NCI-H1436 treated with DMSO at 0.1 percent for 48 hours (cell line): ENCODE results near the gene SMARCB1.

ENCODE experiments used
- DNase-seq: peaks from one replicate; lab custom pipeline; 2025; lab: John Stamatoyannopoulos, UW

Gene SMARCB1

GRCh38 chr22:23780146-23780748 lies 6.5 kb upstream of the SMARCB1 start:
- no peak for DNase-seq

GRCh38 chr22:23781065-23781464 lies 5.7 kb upstream of the SMARCB1 start:
- no peak for DNase-seq

- no peak for DNase-seq
These were observed 5.1 kb upstream of the SMARCB1 start for GRCh38 chr22:23781511-23782183.

GRCh38 chr22:23782252-23782651 lies 4.5 kb upstream of the SMARCB1 start:
- DNase-seq, result no peak

- no peak for DNase-seq
These were observed 4.1 kb upstream of the SMARCB1 start for GRCh38 chr22:23782703-23783102.

- no peak for DNase-seq
These were observed 3.3 kb upstream of the SMARCB1 start for GRCh38 chr22:23783265-23784150.

- DNase-seq, result no peak
These were observed 2.5 kb upstream of the SMARCB1 start for GRCh38 chr22:23784215-23784732.

GRCh38 chr22:23786261-23786710 lies 480 bp upstream of the SMARCB1 start:
- DNase-seq, result no peak

- DNase-seq, result no peak
These were observed 782 bp downstream of the SMARCB1 start for GRCh38 chr22:23787600-23787896.

GRCh38 chr22:23787910-23788309 lies 1.1 kb downstream of the SMARCB1 start:
- no peak for DNase-seq

- DNase-seq, result peak; percentile 23
These were observed 2.4 kb downstream of the SMARCB1 start for GRCh38 chr22:23789121-23789520.

GRCh38 chr22:23789638-23790037 lies 2.9 kb downstream of the SMARCB1 start:
- DNase-seq, result no peak

GRCh38 chr22:23790819-23791737 lies 4.3 kb downstream of the SMARCB1 start:
- DNase-seq, result no peak

GRCh38 chr22:23791738-23792645 lies 5.2 kb downstream of the SMARCB1 start:
- no peak for DNase-seq

- DNase-seq, result no peak
These were observed 6.6 kb downstream of the SMARCB1 start for GRCh38 chr22:23793326-23793725.

- DNase-seq, result no peak
These were observed 9.7 kb downstream of the SMARCB1 start for GRCh38 chr22:23796461-23796860.

- no peak for DNase-seq
These were observed 13.8 kb downstream of the SMARCB1 start for GRCh38 chr22:23800297-23801237.

GRCh38 chr22:23801238-23801821 lies 14.6 kb downstream of the SMARCB1 start:
- DNase-seq, result no peak

- no peak for DNase-seq
These were observed 15.2 kb downstream of the SMARCB1 start for GRCh38 chr22:23801886-23802377.
